RPMI7951 (cell line): ENCODE measurements around the gene PPY. TPM values are rescaled to one million over a fixed set of nuclear protein-coding genes. Genes with fewer than 3 reads are reported as not detected.
A peak's percentile ranks its signal among the peaks of the same experiment; 100 is the strongest.
"Not testable (repeated sequence)": the region's sequence is repeated elsewhere in the genome, so short reads cannot be mapped to it uniquely, and the experiment has no call there.

Experiments used
- DNase-seq: peaks from one replicate; pipeline ENCODE4 v3.0.0-alpha.2; 2012; ENCODE audit warnings: low read depth
- total RNA-seq: library from RNA; depleted of rRNA; stranded (reverse); fragments of >200 nt; shearing (Covaris generic); gene quantifications from 2 replicates; pipeline ENCODE4 v1.2.3, GENCODE V29; 2014

Gene PPY
- total RNA-seq, 1 experiment from 2014 or later, result not detected

GRCh38 chr17:43932357-43932756, 9.9 kb downstream of the PPY start:
- DNase-seq, result no peak

GRCh38 chr17:43931062-43931571, 11.2 kb downstream of the PPY start:
- DNase-seq, result no peak

GRCh38 chr17:43928609-43929008, 13.7 kb downstream of the PPY start:
- no peak for DNase-seq

- DNase-seq, result not testable (repeated sequence)
Measured at GRCh38 chr17:43927929-43928328, 14.3 kb downstream of the PPY start.

GRCh38 chr17:43927060-43927864, 15.0 kb downstream of the PPY start:
- DNase-seq, result no peak

- DNase-seq, result no peak
Measured at GRCh38 chr17:43924558-43924957, 17.7 kb downstream of the PPY start.

- DNase-seq, result no peak
Measured at GRCh38 chr17:43920500-43921095, 21.7 kb downstream of the PPY start.

- no peak for DNase-seq
Measured at GRCh38 chr17:43918026-43918389, 24.3 kb downstream of the PPY start.

GRCh38 chr17:43917348-43918025, 24.8 kb downstream of the PPY start:
- DNase-seq, result peak; percentile 34

- no peak for DNase-seq
Measured at GRCh38 chr17:43917016-43917347, 25.3 kb downstream of the PPY start.

GRCh38 chr17:43916385-43916784, 25.9 kb downstream of the PPY start:
- DNase-seq, result no peak

GRCh38 chr17:43915559-43915958, 26.7 kb downstream of the PPY start:
- no peak for DNase-seq

GRCh38 chr17:43914451-43914850, 27.8 kb downstream of the PPY start:
- no peak for DNase-seq

- DNase-seq, result no peak
Measured at GRCh38 chr17:43913584-43913983, 28.7 kb downstream of the PPY start.

GRCh38 chr17:43912635-43913304, 29.5 kb downstream of the PPY start:
- DNase-seq, result no peak

- DNase-seq, result no peak
Measured at GRCh38 chr17:43911904-43912303, 30.4 kb downstream of the PPY start.

- DNase-seq, result no peak
Measured at GRCh38 chr17:43909537-43910231, 32.6 kb downstream of the PPY start.

GRCh38 chr17:43907998-43908721, 34.1 kb downstream of the PPY start:
- peak; percentile 66 for DNase-seq

- DNase-seq, result peak; percentile 57
Measured at GRCh38 chr17:43907425-43907981, 34.8 kb downstream of the PPY start, which contains the start of gene MPP2. Gene MPP2, minus strand, starts transcription at chr17:43907536. Its CDS starts 3,076 bp downstream, at chr17:43904460.

GRCh38 chr17:43906951-43907424, 35.3 kb downstream of the PPY start:
- no peak for DNase-seq
